AG04449 (cell line): ENCODE results near the gene HPN.

Source experiments
- CTCF ChIA-PET: fragments of 350-600 bp; formaldehyde crosslinking; extraction: SDS; loops from one replicate; lab custom pipeline; 2021; ENCODE audit warnings: antibody characterized with exemption; lab: Yijun Ruan, JAX
- POLR2A ChIA-PET: fragments of 400-600, 350-600 bp; formaldehyde crosslinking; extraction: SDS; loops from one replicate; lab custom pipeline; 2020; ENCODE audit warnings: antibody characterized with exemption, inconsistent platforms; lab: Yijun Ruan, JAX
- DNase-seq: peaks from one replicate; pipeline ENCODE4 v3.0.0-alpha.2; 2010; ENCODE audit warnings: low read depth, low spot score
- H3K4me3 ChIP-seq: 2 replicates; pipeline ENCODE4 v1.5.1; 2011; ENCODE audit warnings: low read depth, mild to moderate bottlenecking, control low read depth, low read length
- TF ChIP-seq, protein P1 (sequence below): IDR thresholded peaks from one replicate; pipeline ENCODE4 v1.5.1; 2011; ENCODE audit warnings: mild to moderate bottlenecking, moderate library complexity, low read length, control low read depth, inconsistent platforms; ENCODE audit not compliant: insufficient read depth; ENCODE audit errors: missing control alignments

The HPN gene

DNA sequence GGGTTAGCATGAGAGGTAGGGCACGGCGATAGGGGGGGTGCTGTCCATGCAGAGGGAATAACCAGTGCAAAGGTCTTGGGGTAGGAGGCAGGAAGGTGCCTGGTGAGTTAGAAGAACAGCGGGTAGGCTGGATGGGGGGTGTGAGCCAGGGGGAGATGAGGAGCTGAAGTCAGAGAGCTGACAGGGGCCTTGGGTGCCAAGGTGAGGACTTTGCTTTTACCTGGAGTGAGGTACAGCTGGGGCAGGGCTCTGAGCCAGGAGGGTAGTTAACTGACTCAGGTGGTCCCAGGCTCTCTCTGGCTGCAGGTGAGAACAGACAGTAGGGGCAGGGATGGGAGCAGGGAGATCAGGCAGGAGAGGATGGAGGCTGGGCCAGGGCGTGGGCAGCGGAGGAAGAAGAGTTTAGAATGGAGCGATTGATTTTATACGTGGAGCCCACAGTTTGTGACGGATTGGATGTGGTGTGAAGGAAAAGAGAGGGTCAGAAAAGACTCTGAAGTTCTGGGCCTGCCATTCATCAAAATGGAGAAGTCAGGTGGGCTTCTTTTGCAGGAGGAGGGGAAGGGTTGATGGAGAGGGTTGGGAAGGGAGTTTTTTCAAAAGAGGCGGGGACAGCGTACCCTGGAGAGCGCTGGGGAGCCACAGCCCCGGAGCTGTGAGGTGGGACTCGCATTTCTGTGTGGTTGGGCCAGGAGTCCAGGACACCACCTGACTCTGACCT, 42.6 kb upstream of the HPN start:
- ChIA-PET CTCF (interaction anchor here (1.5 to 4.0 kb wide), 3 partner anchors 13 to 45 kb away, joined by 5 to 30 read pairs (median 13); no protein-coding TSS in a partner anchor), POLR2A (no interaction called here)
- TF ChIP-seq, protein P1, sequence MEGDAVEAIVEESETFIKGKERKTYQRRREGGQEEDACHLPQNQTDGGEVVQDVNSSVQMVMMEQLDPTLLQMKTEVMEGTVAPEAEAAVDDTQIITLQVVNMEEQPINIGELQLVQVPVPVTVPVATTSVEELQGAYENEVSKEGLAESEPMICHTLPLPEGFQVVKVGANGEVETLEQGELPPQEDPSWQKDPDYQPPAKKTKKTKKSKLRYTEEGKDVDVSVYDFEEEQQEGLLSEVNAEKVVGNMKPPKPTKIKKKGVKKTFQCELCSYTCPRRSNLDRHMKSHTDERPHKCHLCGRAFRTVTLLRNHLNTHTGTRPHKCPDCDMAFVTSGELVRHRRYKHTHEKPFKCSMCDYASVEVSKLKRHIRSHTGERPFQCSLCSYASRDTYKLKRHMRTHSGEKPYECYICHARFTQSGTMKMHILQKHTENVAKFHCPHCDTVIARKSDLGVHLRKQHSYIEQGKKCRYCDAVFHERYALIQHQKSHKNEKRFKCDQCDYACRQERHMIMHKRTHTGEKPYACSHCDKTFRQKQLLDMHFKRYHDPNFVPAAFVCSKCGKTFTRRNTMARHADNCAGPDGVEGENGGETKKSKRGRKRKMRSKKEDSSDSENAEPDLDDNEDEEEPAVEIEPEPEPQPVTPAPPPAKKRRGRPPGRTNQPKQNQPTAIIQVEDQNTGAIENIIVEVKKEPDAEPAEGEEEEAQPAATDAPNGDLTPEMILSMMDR = no peak
- peak overlapping the region; percentile 73 for H3K4me3 ChIP-seq
- DNase-seq = no peak

DNA sequence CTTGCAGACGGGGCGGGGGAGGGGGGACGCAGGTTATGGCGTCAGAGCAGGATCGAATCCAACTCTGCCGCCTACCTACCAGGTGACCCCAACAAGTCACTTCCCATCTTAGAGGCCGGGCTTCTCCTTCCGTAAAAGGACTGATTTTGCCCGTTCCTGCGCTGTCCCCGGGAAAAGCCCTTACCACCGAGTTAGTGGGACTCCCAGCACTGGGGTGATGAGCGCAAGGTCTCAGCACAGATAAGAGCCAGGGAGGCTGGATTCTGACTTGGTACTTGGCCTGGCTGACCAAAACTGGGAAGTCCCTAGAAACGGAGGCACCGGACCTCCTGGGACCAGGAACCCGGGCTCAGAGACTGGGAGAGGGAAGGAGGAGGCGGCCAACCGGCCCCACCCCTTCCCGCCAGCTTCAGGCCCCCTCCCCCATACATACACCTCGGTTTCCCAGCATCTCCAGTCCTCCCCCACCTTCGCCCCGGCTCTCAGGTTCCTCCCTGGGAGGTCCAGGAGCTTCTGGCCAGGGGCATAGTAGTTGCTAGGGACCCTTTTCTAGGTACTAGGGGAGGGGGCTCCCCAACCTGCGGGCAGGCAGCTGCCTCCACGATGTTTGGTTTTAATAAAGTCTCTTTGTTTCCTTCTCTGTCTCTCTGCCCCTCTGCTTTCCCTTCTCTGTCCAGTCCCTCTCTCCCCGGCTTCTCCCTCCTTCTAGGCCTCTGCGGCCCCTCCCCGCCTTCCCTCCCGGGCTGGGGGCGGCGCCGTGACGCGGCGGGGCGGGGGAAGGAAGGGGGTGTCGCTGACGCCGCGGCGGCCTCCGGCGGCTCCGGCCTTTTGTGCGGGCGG, 41.8 kb upstream of the HPN start, which contains the start of gene GRAMD1A:
Gene GRAMD1A, plus strand, starts transcription at position 826 of the 840 bp plus-strand sequence. CDS start 156 bp downstream, outside the sequence.
- ChIA-PET CTCF (interaction anchor here (1.5 to 4.0 kb wide), 4 partner anchors 12 to 142 kb away, joined by 4 to 30 read pairs (median 9); no protein-coding TSS in a partner anchor), POLR2A (no interaction called here)
- H3K4me3 ChIP-seq = peak within 1 kb of the TSS; percentile 73
- TF ChIP-seq, protein P1 = no peak
- DNase-seq = no peak

DNA sequence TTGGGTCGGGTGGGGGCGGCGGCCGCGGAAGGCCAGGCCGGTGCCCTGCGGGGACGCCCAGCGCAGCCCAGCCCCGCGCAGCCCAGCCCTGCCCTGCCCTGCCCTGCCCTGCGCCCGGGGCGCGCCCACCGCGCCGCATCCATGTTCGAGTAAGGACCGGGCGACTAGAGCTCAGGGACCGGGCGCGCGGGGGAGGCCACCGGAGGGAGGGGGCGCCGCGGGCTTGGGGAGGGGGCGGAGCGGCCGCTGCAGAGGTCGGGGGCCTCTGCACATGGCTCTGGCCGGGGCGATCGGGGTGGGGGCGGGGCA, 41.2 kb upstream of the HPN start:
- POLR2A ChIA-PET = interaction anchor here (0.7 kb wide), 1 partner anchor 58 kb away, joined by 3 read pairs; no protein-coding TSS in a partner anchor
- CTCF ChIA-PET = interaction anchor here (0.5 to 4.0 kb wide), 4 partner anchors 12 to 141 kb away, joined by 3 to 30 read pairs (median 8); no protein-coding TSS in a partner anchor
- TF ChIP-seq, protein P1 = no peak
- H3K4me3 ChIP-seq = peak overlapping the region; percentile 73
- no peak for DNase-seq

DNA sequence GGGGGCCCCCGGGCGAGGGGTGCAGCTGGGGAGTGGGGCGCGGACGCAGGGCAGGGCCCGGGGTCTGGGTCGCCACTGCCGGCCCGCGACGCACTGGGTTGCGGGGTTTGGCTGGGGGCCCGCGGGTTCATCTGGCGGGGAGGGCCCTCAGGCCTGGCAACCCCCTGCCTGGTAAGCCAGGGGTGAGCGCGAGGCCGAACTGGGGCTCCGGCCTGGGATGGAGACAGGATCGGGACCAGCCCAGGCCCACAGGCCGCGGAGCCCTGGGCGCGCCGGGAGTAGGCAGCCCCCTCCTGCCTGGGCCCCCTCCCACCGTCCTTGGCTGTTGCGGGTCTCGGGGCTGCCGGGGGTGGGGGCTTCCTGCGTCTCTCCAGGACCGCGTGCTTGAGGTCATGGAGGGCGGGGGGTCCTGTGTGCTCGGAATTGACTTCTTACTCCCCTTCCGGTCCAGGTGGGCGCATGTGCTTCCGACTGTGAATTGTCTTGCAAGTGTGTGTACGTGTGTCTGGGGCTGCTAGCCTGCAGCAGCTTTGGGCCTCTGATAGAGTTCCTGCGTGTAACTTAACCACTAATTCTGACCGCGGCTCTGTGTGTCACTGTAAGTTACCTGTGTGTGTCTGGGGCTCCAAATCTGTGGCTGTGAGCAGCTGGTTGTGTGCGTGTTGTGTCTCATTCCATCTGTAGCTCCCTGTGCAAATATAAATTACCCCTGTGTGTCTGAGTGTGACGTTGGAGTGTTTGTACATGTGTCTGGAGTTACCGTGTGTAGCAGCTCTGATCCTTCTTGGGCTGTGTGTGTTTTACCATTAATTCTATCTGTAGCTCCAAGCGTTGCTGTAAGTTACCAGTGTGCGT, 40.6 kb upstream of the HPN start:
- H3K4me3 ChIP-seq = peak overlapping the region; percentile 73
- CTCF ChIA-PET = interaction anchor here (0.5 to 4.0 kb wide), 6 partner anchors 11 to 162 kb away, joined by 3 to 30 read pairs (median 7); no protein-coding TSS in a partner anchor
- DNase-seq = no peak
- POLR2A ChIA-PET = interaction anchor here (0.6 to 0.9 kb wide), 3 partner anchors 12 to 711 kb away, joined by 3 to 5 read pairs (median 3); no protein-coding TSS in a partner anchor
- TF ChIP-seq, protein P1 = no peak

DNA sequence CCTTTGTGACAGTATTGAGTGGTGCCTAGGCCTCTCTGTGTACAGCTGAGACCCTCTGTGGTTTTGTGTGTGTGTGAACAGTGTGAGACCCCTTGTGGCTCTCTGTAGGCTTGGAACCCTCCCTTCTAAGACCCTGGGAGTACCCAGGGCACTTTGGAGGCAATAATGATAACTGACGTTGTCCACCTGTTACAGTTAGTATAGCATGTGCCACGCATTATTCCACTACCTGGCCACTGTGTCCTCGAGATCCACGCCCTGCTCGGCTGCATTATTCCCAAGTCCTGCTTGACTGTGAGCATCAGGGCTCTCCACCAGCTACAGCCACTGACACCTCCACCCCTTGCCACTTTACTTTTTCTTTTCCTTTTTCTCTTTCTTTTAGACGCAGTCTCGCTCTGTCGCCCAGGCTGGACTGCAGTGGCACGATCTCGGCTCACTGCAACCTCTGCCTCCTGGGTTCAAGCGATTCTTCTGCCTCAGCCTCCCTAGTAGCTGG, 39.4 kb upstream of the HPN start:
- POLR2A ChIA-PET = no interaction called here

More for the DNA sequence above, 39.4 kb upstream of the HPN start:
- TF ChIP-seq, protein P1 = no peak
- CTCF ChIA-PET = interaction anchor here (1.1 to 4.0 kb wide), 5 partner anchors 10 to 42 kb away, joined by 3 to 30 read pairs (median 10); no protein-coding TSS in a partner anchor
- DNase-seq = no peak
- peak overlapping the region; percentile 16 for H3K4me3 ChIP-seq
